Liver (tissue), 3 donors: ENCODE measurements around the gene PLD6.

Experiments used
- GABPA ChIP-seq, 2 donors: IDR thresholded peaks in 1 of 2; conservative IDR thresholded peaks in 1 of 2; 2 replicates each; pipeline ENCODE4 v1.6.1; 2016; ENCODE audit warnings: antibody characterized with exemption in 2 of 2, mild to moderate bottlenecking in 1 of 2, moderate library complexity in 1 of 2
- HNF4G ChIP-seq: IDR thresholded peaks from 2 replicates; pipeline ENCODE4 v1.6.1; 2016; ENCODE audit warnings: antibody characterized with exemption
- RXRA ChIP-seq, 2 donors: IDR thresholded peaks; 2 replicates each; pipeline ENCODE4 v1.6.1; 2017 to 2018; ENCODE audit warnings: antibody characterized with exemption in 2 of 2, mild to moderate bottlenecking in 1 of 2
- TAF1 ChIP-seq: conservative IDR thresholded peaks from 2 replicates; pipeline ENCODE4 v1.6.1; 2016; ENCODE audit warnings: antibody characterized with exemption, mild to moderate bottlenecking
- YY1 ChIP-seq: IDR thresholded peaks from 2 replicates; pipeline ENCODE4 v1.6.1; 2016; ENCODE audit warnings: antibody characterized with exemption, mild to moderate bottlenecking
- TF ChIP-seq, protein P1 (sequence below): fragments of 150-350 bp; IDR thresholded peaks from 2 replicates; pipeline ENCODE4 v1.5.1; 2017; ENCODE audit warnings: improper control_type of control experiment, low read depth, low read length; ENCODE audit not compliant: missing input control
- TF ChIP-seq, protein P2 (sequence below): IDR thresholded peaks from 2 replicates; pipeline ENCODE4 v1.6.1; 2016; ENCODE audit warnings: antibody characterized with exemption, mild to moderate bottlenecking
- TF ChIP-seq, protein P3 (sequence below): IDR thresholded peaks from 2 replicates; pipeline ENCODE4 v1.6.1; 2016; ENCODE audit warnings: antibody characterized with exemption
- donor health status: healthy.
- donor health status: healthy.

DNA sequence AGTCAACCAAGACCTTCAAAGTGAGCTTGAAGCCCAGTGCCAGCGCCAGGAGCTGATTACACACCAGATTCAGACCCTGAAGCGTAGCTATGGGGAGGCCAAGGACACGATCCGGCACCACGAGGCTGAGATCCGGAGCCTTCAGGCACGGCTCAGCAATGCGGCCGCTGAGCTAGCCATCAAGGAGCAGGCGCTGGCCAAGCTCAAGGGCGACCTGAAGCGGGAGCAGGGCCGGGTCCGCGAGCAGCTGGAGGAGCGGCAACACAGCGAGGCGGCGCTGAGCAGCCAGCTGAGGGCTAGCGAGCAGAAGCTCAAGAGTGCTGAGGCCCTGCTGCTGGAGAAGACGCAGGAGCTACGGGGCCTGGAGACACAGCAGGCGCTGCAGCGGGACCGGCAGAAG is 42.0 kb downstream of the PLD6 start:
- TF ChIP-seq, protein P1, sequence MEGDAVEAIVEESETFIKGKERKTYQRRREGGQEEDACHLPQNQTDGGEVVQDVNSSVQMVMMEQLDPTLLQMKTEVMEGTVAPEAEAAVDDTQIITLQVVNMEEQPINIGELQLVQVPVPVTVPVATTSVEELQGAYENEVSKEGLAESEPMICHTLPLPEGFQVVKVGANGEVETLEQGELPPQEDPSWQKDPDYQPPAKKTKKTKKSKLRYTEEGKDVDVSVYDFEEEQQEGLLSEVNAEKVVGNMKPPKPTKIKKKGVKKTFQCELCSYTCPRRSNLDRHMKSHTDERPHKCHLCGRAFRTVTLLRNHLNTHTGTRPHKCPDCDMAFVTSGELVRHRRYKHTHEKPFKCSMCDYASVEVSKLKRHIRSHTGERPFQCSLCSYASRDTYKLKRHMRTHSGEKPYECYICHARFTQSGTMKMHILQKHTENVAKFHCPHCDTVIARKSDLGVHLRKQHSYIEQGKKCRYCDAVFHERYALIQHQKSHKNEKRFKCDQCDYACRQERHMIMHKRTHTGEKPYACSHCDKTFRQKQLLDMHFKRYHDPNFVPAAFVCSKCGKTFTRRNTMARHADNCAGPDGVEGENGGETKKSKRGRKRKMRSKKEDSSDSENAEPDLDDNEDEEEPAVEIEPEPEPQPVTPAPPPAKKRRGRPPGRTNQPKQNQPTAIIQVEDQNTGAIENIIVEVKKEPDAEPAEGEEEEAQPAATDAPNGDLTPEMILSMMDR, result no peak
- TF ChIP-seq, protein P2, sequence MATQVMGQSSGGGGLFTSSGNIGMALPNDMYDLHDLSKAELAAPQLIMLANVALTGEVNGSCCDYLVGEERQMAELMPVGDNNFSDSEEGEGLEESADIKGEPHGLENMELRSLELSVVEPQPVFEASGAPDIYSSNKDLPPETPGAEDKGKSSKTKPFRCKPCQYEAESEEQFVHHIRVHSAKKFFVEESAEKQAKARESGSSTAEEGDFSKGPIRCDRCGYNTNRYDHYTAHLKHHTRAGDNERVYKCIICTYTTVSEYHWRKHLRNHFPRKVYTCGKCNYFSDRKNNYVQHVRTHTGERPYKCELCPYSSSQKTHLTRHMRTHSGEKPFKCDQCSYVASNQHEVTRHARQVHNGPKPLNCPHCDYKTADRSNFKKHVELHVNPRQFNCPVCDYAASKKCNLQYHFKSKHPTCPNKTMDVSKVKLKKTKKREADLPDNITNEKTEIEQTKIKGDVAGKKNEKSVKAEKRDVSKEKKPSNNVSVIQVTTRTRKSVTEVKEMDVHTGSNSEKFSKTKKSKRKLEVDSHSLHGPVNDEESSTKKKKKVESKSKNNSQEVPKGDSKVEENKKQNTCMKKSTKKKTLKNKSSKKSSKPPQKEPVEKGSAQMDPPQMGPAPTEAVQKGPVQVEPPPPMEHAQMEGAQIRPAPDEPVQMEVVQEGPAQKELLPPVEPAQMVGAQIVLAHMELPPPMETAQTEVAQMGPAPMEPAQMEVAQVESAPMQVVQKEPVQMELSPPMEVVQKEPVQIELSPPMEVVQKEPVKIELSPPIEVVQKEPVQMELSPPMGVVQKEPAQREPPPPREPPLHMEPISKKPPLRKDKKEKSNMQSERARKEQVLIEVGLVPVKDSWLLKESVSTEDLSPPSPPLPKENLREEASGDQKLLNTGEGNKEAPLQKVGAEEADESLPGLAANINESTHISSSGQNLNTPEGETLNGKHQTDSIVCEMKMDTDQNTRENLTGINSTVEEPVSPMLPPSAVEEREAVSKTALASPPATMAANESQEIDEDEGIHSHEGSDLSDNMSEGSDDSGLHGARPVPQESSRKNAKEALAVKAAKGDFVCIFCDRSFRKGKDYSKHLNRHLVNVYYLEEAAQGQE, result no peak
- no peak for TF ChIP-seq RXRA (IDR thresholded peaks at IDR 0.05)
- no peak for TF ChIP-seq GABPA (IDR thresholded peaks at IDR 0.05 in 1 of 2, conservative IDR thresholded peaks at IDR 0.05 in 1 of 2)
- TF ChIP-seq, protein P3, sequence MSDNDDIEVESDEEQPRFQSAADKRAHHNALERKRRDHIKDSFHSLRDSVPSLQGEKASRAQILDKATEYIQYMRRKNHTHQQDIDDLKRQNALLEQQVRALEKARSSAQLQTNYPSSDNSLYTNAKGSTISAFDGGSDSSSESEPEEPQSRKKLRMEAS, result no peak
- no peak for TF ChIP-seq YY1
- TF ChIP-seq TAF1, result no peak
- TF ChIP-seq HNF4G, result no peak
